Heart left ventricle (tissue), 13 donors: ENCODE measurements around the gene STK16.

Source experiments
- CTCF ChIP-seq, 12 donors: fragments of 200-600 bp; sonication (generic) in 4 of 12; IDR thresholded peaks; one replicate each; pipeline versions ENCODE4 v1.5.0 to v1.8.0; 2018 to 2022; ENCODE audit warnings: antibody characterized with exemption in 12 of 12, mild to moderate bottlenecking in 5 of 12
- POLR2A ChIP-seq, 2 donors: fragments of 450-650 bp; IDR thresholded peaks; one replicate each; pipeline ENCODE4 v1.6.1; 2017; ENCODE audit warnings: antibody characterized with exemption in 2 of 2, mild to moderate bottlenecking in 2 of 2, moderate library complexity in 2 of 2
- donor health status: ischemic (EF 13 %, LVEDD 7.1; RV severe dilation, severe dysfunction).
- donor health status: DM: no; HTN: yes; CAD: no.
- donor health status: DM: no; HTN: no; CAD: no.
- donor health status: ischemic (EF 25% LVEDD 6.9; RV normal size, moderate dysfunction).
- donor health status: ischemic (EF 25% LVEDD 5.7; RV mildly dilated, moderate dysfunction).
- donor health status: ischemic (EF 35%, LVEDD 5.7; RV mildly dilated, moderate dysfunction).
- donor health status: nonischemic (EF 11% LVEDD 7.7; RV severe dilation, severe dysfunction).
- donor health status: DM: yes; HTN: yes; CAD: no.
- donor health status: PGD.
- donor health status: ischemic (EF 29% LVEDD 5.4; RV normal size, mild dysfunction).
- donor health status: nonischemic (EF 23%, LVEDD 6.1; RV moderate dilation, normal function).

- TF ChIP-seq POLR2A (IDR thresholded peaks at IDR 0.05) (no peak), CTCF (IDR thresholded peaks at IDR 0.05) (no peak)
These were observed 16.0 kb downstream of the STK16 start for GRCh38 chr2:219261024-219261855.
